CD4-positive, alpha-beta memory T cell (primary cell): ENCODE results near the gene TMEM31. TPM values are rescaled to one million over a fixed set of nuclear protein-coding genes. Genes with fewer than 3 reads are reported as not detected.

Experiments used
- CTCF ChIA-PET: fragments of 350-600 bp; sonication (Branson Sonifier 250); formaldehyde crosslinking; loops from one replicate; lab custom pipeline; 2021; ENCODE audit warnings: inconsistent platforms; ENCODE audit not compliant: partially characterized antibody; lab: Charles Lee
- POLR2A ChIA-PET: fragments of 350-600 bp; sonication (Branson Sonifier 250); formaldehyde crosslinking; loops from one replicate; lab custom pipeline; 2021; ENCODE audit not compliant: partially characterized antibody; lab: Charles Lee
- DNase-seq, 5 donors: peaks; one replicate each; pipeline versions ENCODE4 v3.0.0 to v3.0.0-alpha.2; 2020 to 2022; ENCODE audit warnings: mixed read lengths in 1 of 5
- H3K27ac ChIP-seq: one replicate; pipeline ENCODE4 v1.7.0; 2013; ENCODE audit warnings: low read depth, low read length
- H3K27me3 ChIP-seq: 2 replicates; pipeline ENCODE4 v1.7.0; 2013; ENCODE audit warnings: mild to moderate bottlenecking, low read length, moderate library complexity; ENCODE audit not compliant: insufficient read depth
- H3K36me3 ChIP-seq: 2 replicates; pipeline ENCODE4 v1.7.0; 2013; ENCODE audit warnings: mild to moderate bottlenecking, low read length, moderate library complexity; ENCODE audit not compliant: insufficient read depth
- H3K4me1 ChIP-seq: 2 replicates; pipeline ENCODE4 v1.7.0; 2013; ENCODE audit warnings: mild to moderate bottlenecking, low read length, moderate library complexity; ENCODE audit not compliant: insufficient read depth
- H3K4me3 ChIP-seq, 2 donors: one replicate each; pipeline ENCODE4 v1.7.0; 2013; ENCODE audit warnings: low read length in 2 of 2, mild to moderate bottlenecking in 1 of 2
- H3K9me3 ChIP-seq, 2 donors: one replicate each; pipeline ENCODE4 v1.7.0; 2013; ENCODE audit warnings: low read length in 2 of 2, control low read depth in 1 of 2; ENCODE audit not compliant: control insufficient read depth in 1 of 2
- H3K27ac Mint-ChIP-seq, 7 donors: one replicate each; pipeline ENCODE4 v1.8.0; 2020 to 2021; ENCODE audit warnings: mixed read lengths in 7 of 7, mild to moderate bottlenecking in 6 of 7, inconsistent platforms in 3 of 7, moderate library complexity in 3 of 7
- H3K27me3 Mint-ChIP-seq, 2 donors: one replicate each; pipeline ENCODE4 v1.8.0; 2020 to 2021; ENCODE audit warnings: mixed read lengths in 2 of 2
- H3K36me3 Mint-ChIP-seq, 2 donors: one replicate each; pipeline ENCODE4 v1.8.0; 2020 to 2021; ENCODE audit warnings: mixed read lengths in 2 of 2, inconsistent platforms in 1 of 2, mild to moderate bottlenecking in 1 of 2
- H3K4me1 Mint-ChIP-seq, 4 donors: one replicate each; pipeline ENCODE4 v1.8.0; 2020 to 2021; ENCODE audit warnings: mixed read lengths in 4 of 4, mild to moderate bottlenecking in 1 of 4
- H3K4me3 Mint-ChIP-seq, 8 donors: one replicate each; pipeline ENCODE4 v1.8.0; 2020 to 2021; ENCODE audit warnings: mixed read lengths in 8 of 8, mild to moderate bottlenecking in 7 of 8, moderate library complexity in 6 of 8, inconsistent platforms in 3 of 8
- H3K9me3 Mint-ChIP-seq, 8 donors: one replicate each; pipeline ENCODE4 v1.8.0; 2020 to 2021; ENCODE audit warnings: mixed read lengths in 8 of 8, mild to moderate bottlenecking in 5 of 8, inconsistent platforms in 3 of 8, moderate library complexity in 1 of 8
- intact Hi-C: fragments of 100-400 bp; cut with micrococcal nuclease; formaldehyde crosslinking; loops from one replicate; pipeline ENCODE4 v1.15.1; 2023
- polyA plus RNA-seq, 2 donors: library from polyadenylated mRNA; unstranded; fragments of 300-500 nt; fragmentation: Illumina TruSeq; gene quantifications; one replicate each; pipeline ENCODE4 v1.2.3, GENCODE V29; 2021
- total RNA-seq, 2 experiments: library from RNA; stranded (reverse); gene quantifications; one replicate each; pipeline ENCODE4 v1.2.3, GENCODE V29; 2021

TMEM31 gene
- total and polyA plus RNA-seq, 4 experiments from 2014 or later, result 0.39 TPM; not detected in 3

DNA sequence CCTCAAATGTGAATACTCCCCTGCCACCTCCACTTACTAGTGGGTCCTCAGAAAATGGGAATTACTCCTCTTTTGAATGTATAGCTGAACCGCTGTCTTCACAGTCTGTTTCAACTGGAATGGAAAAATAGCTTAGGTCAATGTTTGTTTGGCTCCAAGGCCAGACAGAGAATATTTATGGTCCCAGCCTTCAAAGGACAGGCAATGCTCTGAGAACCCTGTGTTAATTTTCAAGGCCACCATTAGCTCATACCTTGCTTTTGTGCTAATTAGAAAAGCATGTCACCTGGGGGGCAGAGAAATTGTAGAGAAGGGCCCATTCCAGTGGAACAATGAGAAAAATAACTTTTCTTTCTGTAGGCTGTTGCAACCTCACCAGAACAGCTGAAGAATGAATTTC is 19.6 kb upstream of the TMEM31 start:
- no peak overlapping the region for H3K4me3 Mint-ChIP-seq
- H3K36me3 ChIP-seq, result no peaks in the 10 kb centered on the region
- no peak overlapping the region for H3K27ac Mint-ChIP-seq
- no peaks in the 10 kb centered on the region for H3K9me3 ChIP-seq
- peaks cover 4% of the 10 kb centered on the region for H3K4me1 ChIP-seq
- intact Hi-C loops, result no loop called here
- ChIA-PET POLR2A (no interaction called here), CTCF (interaction anchor here (1.5 kb wide), 1 partner anchor 202 kb away, joined by 3 read pairs; no protein-coding TSS in a partner anchor)
- no peak overlapping the region for H3K4me3 ChIP-seq
- DNase-seq, result no peak
- H3K9me3 Mint-ChIP-seq, result no peaks in the 10 kb centered on the region
- no peaks in the 10 kb centered on the region for H3K27me3 Mint-ChIP-seq
- H3K36me3 Mint-ChIP-seq, result peaks cover 0 to 7% of the 10 kb centered on the region in 2 donors
- H3K4me1 Mint-ChIP-seq, result no peaks in the 10 kb centered on the region
- H3K27ac ChIP-seq, result no peak overlapping the region
- no peaks in the 10 kb centered on the region for H3K27me3 ChIP-seq

DNA sequence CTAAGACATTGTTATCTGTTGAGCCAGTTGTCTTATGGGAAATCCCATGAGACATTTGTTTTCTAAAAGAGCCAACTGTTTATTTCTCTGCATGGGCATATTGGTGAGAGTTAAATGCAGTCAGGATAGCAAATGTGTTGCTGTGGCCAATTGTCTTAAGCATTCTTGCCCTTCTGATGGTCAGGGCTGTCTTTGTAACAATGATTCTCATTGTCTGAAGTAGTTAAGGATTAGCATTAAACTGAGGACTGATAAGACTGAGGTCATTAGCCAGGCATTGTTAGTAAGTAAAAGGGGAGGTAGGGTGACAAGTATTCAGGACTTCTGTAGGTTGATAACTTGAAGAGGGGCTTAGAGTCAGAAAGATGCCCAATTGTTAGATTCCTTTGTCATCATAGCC is 13.0 kb upstream of the TMEM31 start:
- intact Hi-C loops, result no loop called here
- H3K4me1 Mint-ChIP-seq, result no peaks in the 10 kb centered on the region
- no peak overlapping the region for H3K27ac ChIP-seq
- H3K36me3 Mint-ChIP-seq, result no peaks in the 10 kb centered on the region
- no peak overlapping the region for H3K27ac Mint-ChIP-seq
- H3K27me3 ChIP-seq, result no peaks in the 10 kb centered on the region
- CTCF ChIA-PET, result no interaction called here
- no peak for DNase-seq
- no peaks in the 10 kb centered on the region for H3K9me3 Mint-ChIP-seq
- H3K4me1 ChIP-seq, result no peaks in the 10 kb centered on the region
- H3K9me3 ChIP-seq, result no peaks in the 10 kb centered on the region
- H3K27me3 Mint-ChIP-seq, result peaks cover 3% of the 10 kb centered on the region in 2 donors
- no peak overlapping the region for H3K4me3 ChIP-seq
- POLR2A ChIA-PET, result no interaction called here
- no peak overlapping the region for H3K4me3 Mint-ChIP-seq
- H3K36me3 ChIP-seq, result no peaks in the 10 kb centered on the region

DNA sequence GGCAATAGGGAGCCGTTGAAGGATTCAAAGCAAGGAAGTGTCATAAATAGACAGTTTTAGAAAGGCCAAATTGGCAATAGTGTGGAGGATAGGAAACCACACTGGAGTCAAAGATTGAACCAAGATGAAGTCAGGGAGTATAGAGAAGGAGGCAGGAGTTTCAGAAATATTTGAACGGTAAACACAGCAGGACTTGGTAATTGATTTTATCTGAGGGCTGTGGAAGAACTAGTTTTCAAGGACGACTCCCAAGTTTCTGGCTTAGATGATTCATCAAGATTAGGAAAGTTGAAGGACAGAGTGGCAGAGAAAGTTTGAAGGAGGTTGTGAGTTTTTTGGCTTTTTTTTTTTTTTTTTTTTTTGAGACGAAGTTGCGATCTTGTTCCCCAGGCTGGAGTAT is 11.5 kb upstream of the TMEM31 start:
- DNase-seq, result no peak
- no peak overlapping the region for H3K4me3 Mint-ChIP-seq
- Histone ChIP-seq H3K27ac (no peak overlapping the region), H3K4me1 (no peaks in the 10 kb centered on the region), H3K27me3 (no peaks in the 10 kb centered on the region), H3K9me3 (no peaks in the 10 kb centered on the region), H3K4me3 (no peak overlapping the region), H3K36me3 (no peaks in the 10 kb centered on the region)
- intact Hi-C loops, result no loop called here
- POLR2A ChIA-PET, result no interaction called here
- no peaks in the 10 kb centered on the region for H3K36me3 Mint-ChIP-seq
- no peak overlapping the region for H3K27ac Mint-ChIP-seq
- no peaks in the 10 kb centered on the region for H3K9me3 Mint-ChIP-seq
- CTCF ChIA-PET, result interaction anchor here (0.9 kb wide), 1 partner anchor 12 kb away, joined by 3 read pairs; the partner anchor contains the start of gene TMEM31
- H3K27me3 Mint-ChIP-seq, result peaks cover 3% of the 10 kb centered on the region in 2 donors
- H3K4me1 Mint-ChIP-seq, result no peaks in the 10 kb centered on the region

DNA sequence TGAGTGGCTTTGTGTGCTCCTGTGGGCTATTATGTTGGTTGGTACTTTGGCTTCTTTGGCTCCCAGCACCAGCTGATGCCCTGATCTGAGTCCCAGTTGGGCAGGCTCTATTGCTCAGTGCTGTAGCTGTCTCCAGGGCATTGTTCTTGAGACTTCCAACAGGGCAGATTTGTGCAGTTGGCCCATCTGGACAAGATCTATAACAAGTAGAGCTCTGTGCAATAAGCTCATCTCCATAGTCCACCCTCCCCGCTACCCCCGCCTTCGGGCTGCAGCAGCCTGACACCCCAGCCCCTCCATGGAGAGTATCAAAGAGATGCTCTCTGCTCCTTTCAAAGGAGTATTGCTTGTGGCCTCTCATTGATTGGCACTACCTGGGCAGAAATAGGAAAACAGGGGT is 5.8 kb upstream of the TMEM31 start:
- H3K9me3 ChIP-seq, result no peaks in the 10 kb centered on the region
- H3K9me3 Mint-ChIP-seq, result no peaks in the 10 kb centered on the region
- DNase-seq, result no peak
- no peaks in the 10 kb centered on the region for H3K36me3 Mint-ChIP-seq
- peaks cover 2% of the 10 kb centered on the region in 2 donors for H3K27me3 Mint-ChIP-seq
- no peaks in the 10 kb centered on the region for H3K36me3 ChIP-seq
- no peak overlapping the region for H3K27ac Mint-ChIP-seq
- no peak overlapping the region for H3K4me3 Mint-ChIP-seq
- ChIA-PET POLR2A (no interaction called here), CTCF (no interaction called here)
- intact Hi-C loops, result no loop called here
- H3K4me3 ChIP-seq, result no peak overlapping the region
- H3K27me3 ChIP-seq, result no peaks in the 10 kb centered on the region
- H3K27ac ChIP-seq, result no peak overlapping the region
- no peaks in the 10 kb centered on the region for H3K4me1 ChIP-seq
- H3K4me1 Mint-ChIP-seq, result no peaks in the 10 kb centered on the region

DNA sequence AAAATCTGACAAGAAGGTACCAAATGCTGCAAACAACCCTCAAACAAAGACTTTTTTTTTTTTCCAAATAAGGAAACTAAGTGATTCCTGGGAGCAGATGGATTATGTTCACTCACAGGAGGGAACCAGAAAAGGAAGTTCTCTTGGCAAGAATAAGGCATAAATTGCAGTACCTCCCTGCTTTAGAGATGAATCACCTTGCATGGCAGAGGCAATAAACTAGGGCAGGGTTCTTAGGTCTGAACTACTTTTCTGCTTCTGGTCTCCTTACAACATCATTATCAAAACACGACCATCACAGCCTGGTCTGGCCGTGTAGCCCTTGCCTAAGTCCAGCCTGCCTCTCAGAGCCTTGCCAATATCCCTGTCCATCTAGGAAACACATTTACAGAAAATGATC is 6.3 kb downstream of the TMEM31 start:
- Histone ChIP-seq H3K4me1 (no peaks in the 10 kb centered on the region), H3K9me3 (no peaks in the 10 kb centered on the region), H3K27me3 (no peaks in the 10 kb centered on the region), H3K36me3 (no peaks in the 10 kb centered on the region), H3K4me3 (no peak overlapping the region), H3K27ac (no peak overlapping the region)
- Mint-ChIP-seq H3K36me3 (no peaks in the 10 kb centered on the region), H3K27ac (no peak overlapping the region), H3K4me3 (no peak overlapping the region), H3K9me3 (no peaks in the 10 kb centered on the region), H3K4me1 (no peaks in the 10 kb centered on the region), H3K27me3 (peaks cover 0 to 2% of the 10 kb centered on the region in 2 donors)
- ChIA-PET CTCF (no interaction called here), POLR2A (no interaction called here)
- no peak for DNase-seq
- intact Hi-C loops, result no loop called here

DNA sequence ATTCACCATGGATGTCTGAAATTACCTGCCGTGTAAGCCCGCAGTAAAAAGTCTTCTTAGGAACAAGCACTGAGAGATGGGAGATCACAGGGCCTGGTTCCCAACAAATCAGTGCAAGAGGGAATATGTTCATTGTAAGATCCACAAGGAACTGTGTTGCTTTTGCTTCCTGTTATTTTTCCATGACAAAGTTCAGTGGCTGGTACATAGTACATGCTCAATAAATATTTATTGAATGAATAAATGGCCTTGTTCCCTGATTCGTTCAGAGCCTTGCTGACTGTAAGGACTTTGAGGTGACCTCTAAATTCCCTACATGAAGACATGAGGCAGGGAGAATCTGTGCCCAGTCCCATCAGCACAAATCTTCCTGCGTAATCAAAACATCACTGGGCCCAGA is 7.4 kb downstream of the TMEM31 start:
- Histone ChIP-seq H3K36me3 (no peaks in the 10 kb centered on the region), H3K9me3 (no peaks in the 10 kb centered on the region), H3K27ac (no peak overlapping the region), H3K4me1 (no peaks in the 10 kb centered on the region), H3K4me3 (no peak overlapping the region), H3K27me3 (no peaks in the 10 kb centered on the region)
- Mint-ChIP-seq H3K4me3 (no peak overlapping the region), H3K36me3 (no peaks in the 10 kb centered on the region), H3K27ac (no peak overlapping the region), H3K4me1 (no peaks in the 10 kb centered on the region), H3K9me3 (no peaks in the 10 kb centered on the region), H3K27me3 (peaks cover 0 to 5% of the 10 kb centered on the region in 2 donors)
- POLR2A ChIA-PET, result no interaction called here
- intact Hi-C loops, result no loop called here
- CTCF ChIA-PET, result no interaction called here
- DNase-seq, result no peak

DNA sequence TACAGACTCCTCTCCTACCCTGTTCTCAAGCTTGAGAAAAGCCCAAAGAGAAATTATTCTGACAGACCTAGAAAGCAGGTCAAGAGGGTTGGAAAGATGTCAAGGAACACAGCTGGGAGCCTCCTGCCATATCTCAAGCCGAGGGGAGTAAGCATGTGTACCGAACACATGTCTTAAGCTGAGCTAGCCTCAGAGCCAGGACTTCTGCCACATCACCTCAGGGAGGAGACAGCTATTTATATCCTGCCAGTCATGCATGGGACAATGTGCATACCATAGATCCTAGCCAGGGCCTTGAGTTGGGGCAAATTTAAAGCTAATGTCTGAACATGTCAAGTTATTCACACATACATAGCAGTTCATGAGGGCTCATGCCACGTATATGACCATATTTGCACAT is 11.8 kb downstream of the TMEM31 start:
- Mint-ChIP-seq H3K36me3 (no peaks in the 10 kb centered on the region), H3K9me3 (no peaks in the 10 kb centered on the region), H3K4me1 (no peaks in the 10 kb centered on the region), H3K4me3 (no peak overlapping the region), H3K27me3 (peaks cover 0 to 4% of the 10 kb centered on the region in 2 donors), H3K27ac (no peak overlapping the region)
- no peak for DNase-seq
- CTCF ChIA-PET, result interaction anchor here (1.5 kb wide), 1 partner anchor 10 kb away, joined by 3 read pairs; no protein-coding TSS in a partner anchor
- intact Hi-C loops, result no loop called here
- H3K36me3 ChIP-seq, result no peaks in the 10 kb centered on the region
- no peak overlapping the region for H3K4me3 ChIP-seq
- no peaks in the 10 kb centered on the region for H3K4me1 ChIP-seq
- H3K27me3 ChIP-seq, result no peaks in the 10 kb centered on the region
- POLR2A ChIA-PET, result no interaction called here
- H3K9me3 ChIP-seq, result no peaks in the 10 kb centered on the region
- no peak overlapping the region for H3K27ac ChIP-seq

DNA sequence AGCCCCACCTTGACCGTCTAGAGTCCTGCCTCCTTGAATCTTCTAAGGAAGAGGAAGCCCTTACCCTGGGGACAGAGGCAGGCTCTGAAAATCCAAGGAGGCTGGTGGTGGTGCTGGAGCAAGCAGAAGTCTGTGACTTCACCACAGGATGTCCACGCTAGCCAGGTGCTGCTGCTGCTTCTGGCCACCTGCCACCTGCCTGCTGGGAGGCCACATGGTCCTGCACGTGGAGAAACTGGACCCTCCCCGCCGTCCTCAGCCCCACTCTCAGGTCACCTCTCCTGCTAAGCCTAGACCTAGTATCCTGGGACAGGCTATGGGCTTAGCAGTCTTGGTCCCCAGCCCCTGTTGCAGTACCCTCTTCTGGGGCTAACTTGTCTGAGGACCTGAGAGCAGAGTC is 15.8 kb downstream of the TMEM31 start:
- no peaks in the 10 kb centered on the region for H3K27me3 ChIP-seq
- peaks cover 0 to 4% of the 10 kb centered on the region in 2 donors for H3K27me3 Mint-ChIP-seq
- H3K4me3 ChIP-seq, result no peak overlapping the region
- no peak overlapping the region for H3K4me3 Mint-ChIP-seq
- H3K9me3 Mint-ChIP-seq, result no peaks in the 10 kb centered on the region
- ChIA-PET CTCF (no interaction called here), POLR2A (no interaction called here)
- no peaks in the 10 kb centered on the region for H3K36me3 Mint-ChIP-seq
- H3K4me1 Mint-ChIP-seq, result no peaks in the 10 kb centered on the region
- no peak overlapping the region for H3K27ac Mint-ChIP-seq
- H3K27ac ChIP-seq, result no peak overlapping the region
- no peak for DNase-seq
- no peaks in the 10 kb centered on the region for H3K9me3 ChIP-seq
- H3K36me3 ChIP-seq, result no peaks in the 10 kb centered on the region
- intact Hi-C loops, result no loop called here
- H3K4me1 ChIP-seq, result no peaks in the 10 kb centered on the region
